Panc1 (cell line): ENCODE data around the gene CD93. TPM values are rescaled to one million over a fixed set of nuclear protein-coding genes. Genes with fewer than 3 reads are reported as not detected.

Experiments
- ATAC-seq: fragments of 200-7000 bp; cut with Tn5 transposase; 2 replicates; pipeline ENCODE4 v1.9.1; 2020; ENCODE audit warnings: mild to moderate bottlenecking, moderate library complexity
- BruUV-seq: library from RNA; stranded (reverse); fragments of 400-500 nt; replicated peaks from 2 replicates; lab custom pipeline; 2021; lab: Mats Ljungman, UMichigan
- CTCF ChIA-PET: fragments of 300-600 bp; sonication (Branson Sonifier 250); formaldehyde crosslinking; loops from one replicate; lab custom pipeline; 2022; ENCODE audit warnings: antibody characterized with exemption; lab: Charles Lee
- POLR2A ChIA-PET: fragments of 300-600 bp; sonication (Branson Sonifier 250); formaldehyde crosslinking; loops from one replicate; lab custom pipeline; 2022; ENCODE audit warnings: antibody characterized with exemption; lab: Charles Lee
- DNase-seq: peaks from one replicate; pipeline ENCODE4 v3.0.0-alpha.2; 2010; ENCODE audit warnings: low read depth, low spot score
- H3K27ac ChIP-seq: 2 replicates; pipeline ENCODE4 v1.5.1; 2011; ENCODE audit warnings: mild to moderate bottlenecking, low read length, inconsistent platforms
- H3K27me3 ChIP-seq: fragments of 200-500 bp; sonication (Bioruptor generic); 2 replicates; pipeline ENCODE4 v1.6.0; 2014; ENCODE audit warnings: low read length, inconsistent platforms; ENCODE audit not compliant: control insufficient read depth, insufficient read depth
- H3K36me3 ChIP-seq: fragments of 200-500 bp; sonication (Bioruptor generic); 2 replicates; pipeline ENCODE4 v1.5.1; 2014; ENCODE audit warnings: inconsistent platforms, mild to moderate bottlenecking, low read length, moderate library complexity; ENCODE audit not compliant: control insufficient read depth, insufficient read depth
- H3K4me1 ChIP-seq: 2 replicates; pipeline ENCODE4 v1.5.1; 2011; ENCODE audit warnings: inconsistent platforms, mild to moderate bottlenecking, low read length, moderate library complexity; ENCODE audit not compliant: control insufficient read depth, insufficient read depth
- H3K4me3 ChIP-seq, 2 experiments: 2 replicates each; pipeline ENCODE4 v1.5.1; 2011 to 2012; ENCODE audit warnings: low read depth in 2 of 2, low read length in 2 of 2, mild to moderate bottlenecking in 2 of 2, inconsistent platforms in 1 of 2, moderate library complexity in 1 of 2
- H3K9me3 ChIP-seq: fragments of 200-500 bp; sonication (Bioruptor generic); 2 replicates; pipeline ENCODE4 v1.5.1; 2014; ENCODE audit warnings: low read depth, mild to moderate bottlenecking, inconsistent platforms, low read length, moderate library complexity; ENCODE audit not compliant: control insufficient read depth, insufficient read depth
- POLR2AphosphoS5 ChIP-seq: IDR thresholded peaks from 2 replicates; pipeline ENCODE4 v1.6.1; 2012; ENCODE audit warnings: mild to moderate bottlenecking, low read depth, low read length, moderate library complexity
- REST ChIP-seq, 2 experiments: IDR thresholded peaks; 2 replicates each; pipeline ENCODE4 v1.6.1; 2011 to 2012; ENCODE audit warnings: low read depth in 2 of 2, control low read depth in 1 of 2, low read length in 1 of 2, mild to moderate bottlenecking in 1 of 2, moderate library complexity in 1 of 2; ENCODE audit not compliant: insufficient read depth in 1 of 2
- SIN3A ChIP-seq: IDR thresholded peaks from 2 replicates; pipeline ENCODE4 v1.6.1; 2012; ENCODE audit warnings: low read depth, mild to moderate bottlenecking, low read length, moderate library complexity, borderline replicate concordance; ENCODE audit not compliant: insufficient read depth
- TCF7L2 ChIP-seq: IDR thresholded peaks from 2 replicates; pipeline ENCODE4 v1.6.1; 2011; ENCODE audit warnings: mild to moderate bottlenecking, low read depth, low read length, inconsistent platforms
- in situ Hi-C: cut with HindIII; loops from 2 replicates; pipeline ENCODE4 v1.10.0; 2016; ENCODE audit warnings: low sequenced_read_pairs, low pct_unique_long_range_greater_than_20kb
- intact Hi-C: fragments of 100-400 bp; cut with micrococcal nuclease; formaldehyde crosslinking; loops from one replicate; pipeline ENCODE4 v1.10.0; 2022; ENCODE audit not compliant: unreplicated experiment
- total RNA-seq: library from RNA; stranded (reverse); gene quantifications from one replicate; pipeline ENCODE4 v1.2.1, GENCODE V29; 2021; ENCODE audit not compliant: unreplicated experiment
- TF ChIP-seq, protein P1 (sequence below): fragments of 450-650 bp; IDR thresholded peaks from 2 replicates; pipeline ENCODE4 v1.5.1; 2017; ENCODE audit warnings: mild to moderate bottlenecking

The CD93 gene
- total RNA-seq, 1 experiment from 2014 or later = 0.10 TPM

DNA sequence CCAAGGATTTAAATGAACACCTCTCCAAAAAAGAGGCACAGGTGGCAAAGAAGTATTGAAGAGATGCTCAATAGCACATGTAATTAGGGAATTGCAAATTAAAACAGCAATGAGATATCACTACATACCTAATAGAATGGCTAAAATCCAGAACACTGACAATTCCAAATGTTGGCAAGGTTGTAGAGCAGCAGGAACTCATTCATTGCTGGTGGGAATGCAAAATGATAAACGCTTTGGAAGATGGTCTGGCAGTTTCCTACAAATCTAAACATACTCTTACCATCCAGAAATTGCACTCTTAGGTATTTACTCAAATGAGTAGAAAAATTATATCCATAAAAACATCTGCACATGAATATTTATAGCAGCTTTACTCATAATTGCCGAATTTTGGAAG lies 17.0 kb downstream of the CD93 start:
- Histone ChIP-seq H3K9me3 (no peaks in the 10 kb centered on the region), H3K27me3 (peaks cover 6% of the 10 kb centered on the region; the same call in 1 of the 2 replicates), H3K4me1 (no peaks in the 10 kb centered on the region), H3K4me3 (no peak overlapping the region), H3K36me3 (no peaks in the 10 kb centered on the region), H3K27ac (no peak overlapping the region)
- intact Hi-C loops = no loop called here
- TF ChIP-seq REST (IDR thresholded peaks at IDR 0.05; ENCODE audit: insufficient read depth in 1 of 2, low read depth in 2 of 2, low read length in 1 of 2) (no peak), TCF7L2 (no peak), SIN3A (no peak), POLR2AphosphoS5 (no peak)
- TF ChIP-seq, protein P1, sequence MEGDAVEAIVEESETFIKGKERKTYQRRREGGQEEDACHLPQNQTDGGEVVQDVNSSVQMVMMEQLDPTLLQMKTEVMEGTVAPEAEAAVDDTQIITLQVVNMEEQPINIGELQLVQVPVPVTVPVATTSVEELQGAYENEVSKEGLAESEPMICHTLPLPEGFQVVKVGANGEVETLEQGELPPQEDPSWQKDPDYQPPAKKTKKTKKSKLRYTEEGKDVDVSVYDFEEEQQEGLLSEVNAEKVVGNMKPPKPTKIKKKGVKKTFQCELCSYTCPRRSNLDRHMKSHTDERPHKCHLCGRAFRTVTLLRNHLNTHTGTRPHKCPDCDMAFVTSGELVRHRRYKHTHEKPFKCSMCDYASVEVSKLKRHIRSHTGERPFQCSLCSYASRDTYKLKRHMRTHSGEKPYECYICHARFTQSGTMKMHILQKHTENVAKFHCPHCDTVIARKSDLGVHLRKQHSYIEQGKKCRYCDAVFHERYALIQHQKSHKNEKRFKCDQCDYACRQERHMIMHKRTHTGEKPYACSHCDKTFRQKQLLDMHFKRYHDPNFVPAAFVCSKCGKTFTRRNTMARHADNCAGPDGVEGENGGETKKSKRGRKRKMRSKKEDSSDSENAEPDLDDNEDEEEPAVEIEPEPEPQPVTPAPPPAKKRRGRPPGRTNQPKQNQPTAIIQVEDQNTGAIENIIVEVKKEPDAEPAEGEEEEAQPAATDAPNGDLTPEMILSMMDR = no peak
- POLR2A ChIA-PET = no interaction called here
- DNase-seq (no peak), ATAC-seq (no peak)
- in situ Hi-C loops = no loop called here
- BruUV-seq = no TSS peak
- CTCF ChIA-PET = no interaction called here

GRCh38 chr20:23068283-23068682 lies 17.8 kb downstream of the CD93 start:
- ATAC-seq (no peak), DNase-seq (no peak)
- Histone ChIP-seq H3K9me3 (no peaks in the 10 kb centered on the region), H3K4me1 (no peaks in the 10 kb centered on the region), H3K36me3 (no peaks in the 10 kb centered on the region), H3K27me3 (peaks cover 8% of the 10 kb centered on the region; the same call in 1 of the 2 replicates), H3K27ac (no peak overlapping the region), H3K4me3 (no peak overlapping the region)
- intact Hi-C loops (no loop called here), in situ Hi-C loops (no loop called here)
- POLR2A ChIA-PET = no interaction called here
- TF ChIP-seq TCF7L2 = no peak
- TF ChIP-seq POLR2AphosphoS5 = no peak
- no peak for TF ChIP-seq SIN3A
- TF ChIP-seq, protein P1 = no peak
- TF ChIP-seq REST (IDR thresholded peaks at IDR 0.05; ENCODE audit: insufficient read depth in 1 of 2, low read depth in 2 of 2, low read length in 1 of 2) = no peak
- CTCF ChIA-PET = no interaction called here
- BruUV-seq = no TSS peak
